ENCODE results near the gene ZNF778. TPM values are rescaled to one million over a fixed set of nuclear protein-coding genes. Genes with fewer than 3 reads are reported as not detected.

The ZNF778 gene
- total RNA-seq, 1 experiment from 2014 or later = 16.4 TPM

DNA sequence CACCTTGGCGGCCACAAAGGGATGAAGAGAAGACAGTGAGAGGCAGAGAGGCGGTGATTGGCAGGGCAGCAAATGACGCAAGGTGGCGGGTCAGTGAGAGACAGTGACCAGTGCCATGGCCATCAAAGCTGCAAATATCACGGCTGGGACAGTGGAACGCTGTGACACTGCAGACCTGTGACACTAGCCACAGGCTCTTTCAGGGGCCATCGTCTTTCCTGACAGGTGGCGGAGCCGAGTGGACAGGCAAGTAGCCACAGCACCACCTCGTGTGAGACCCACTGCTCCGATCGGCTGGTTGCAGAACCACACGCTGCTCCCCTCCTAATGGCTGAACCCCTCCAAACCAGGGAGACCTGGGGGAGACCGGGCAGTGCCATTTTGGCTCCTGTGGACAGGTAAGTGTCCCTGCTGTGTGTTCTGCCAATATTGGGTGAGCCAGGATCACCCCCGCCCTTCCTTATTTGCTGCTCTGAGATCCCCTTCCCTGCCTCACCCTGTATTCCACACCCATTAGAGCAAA, 7.9 kb upstream of the ZNF778 start:
- Histone ChIP-seq H3K9me3 (ENCODE audit: control insufficient read depth, low read depth, low read length) (no peaks in the 10 kb centered on the region), H3K79me1 (ENCODE audit: insufficient read depth, low read depth, low read length, poor library complexity, severe bottlenecking) (no peaks in the 10 kb centered on the region), H2BK20ac (ENCODE audit: low read depth, low read length, poor library complexity, severe bottlenecking) (no peak overlapping the region), H3K18ac (ENCODE audit: insufficient read length, low read depth, low read length) (no peak overlapping the region), H4K20me1 (ENCODE audit: control insufficient read depth, insufficient read depth, insufficient read length) (no peaks in the 10 kb centered on the region), H3K4ac (ENCODE audit: low read depth, low read length) (no peak overlapping the region), H3K23me2 (ENCODE audit: insufficient read length, low read depth, low read length, poor library complexity, severe bottlenecking) (no peaks in the 10 kb centered on the region), H2AK5ac (ENCODE audit: insufficient read length, low read length) (no peak overlapping the region), H4K91ac (ENCODE audit: insufficient read length, low read depth, low read length) (no peak overlapping the region), H3K79me2 (ENCODE audit: insufficient read depth, low read length) (no peaks in the 10 kb centered on the region), H2BK12ac (ENCODE audit: insufficient read length, low read depth, low read length) (no peak overlapping the region), H4K5ac (ENCODE audit: insufficient read length, low read depth, low read length) (no peak overlapping the region), H3K4me1 (ENCODE audit: insufficient read depth, low read length) (no peaks in the 10 kb centered on the region), H3K9ac (ENCODE audit: extremely low read depth, insufficient read length, low read length) (no peak overlapping the region), H2BK5ac (ENCODE audit: insufficient read length, low read length) (no peak overlapping the region), H3T11ph (ENCODE audit: low read length) (no peak overlapping the region), H3K56ac (ENCODE audit: insufficient read length, low read depth, low read length) (no peak overlapping the region), H3K27ac (ENCODE audit: insufficient read length, low read depth, low read length) (no peak overlapping the region), H2BK15ac (ENCODE audit: low read depth, low read length) (no peak overlapping the region), H3K27me3 (ENCODE audit: insufficient read depth, low read length) (no peaks in the 10 kb centered on the region), H2BK120ac (ENCODE audit: low read depth, low read length, poor library complexity, severe bottlenecking) (no peak overlapping the region), H3K14ac (ENCODE audit: insufficient read depth, low read length) (no peak overlapping the region), H3K23ac (ENCODE audit: insufficient read length, low read depth, low read length) (no peak overlapping the region), H2AFZ (ENCODE audit: low read length) (no peak overlapping the region), H3K4me2 (ENCODE audit: insufficient read depth, insufficient read length, low read length) (no peak overlapping the region), H4K8ac (replicated peaks; ENCODE audit: insufficient read length, low read depth, low read length) (no peak overlapping the region)
- TF ChIP-seq, protein P1, sequence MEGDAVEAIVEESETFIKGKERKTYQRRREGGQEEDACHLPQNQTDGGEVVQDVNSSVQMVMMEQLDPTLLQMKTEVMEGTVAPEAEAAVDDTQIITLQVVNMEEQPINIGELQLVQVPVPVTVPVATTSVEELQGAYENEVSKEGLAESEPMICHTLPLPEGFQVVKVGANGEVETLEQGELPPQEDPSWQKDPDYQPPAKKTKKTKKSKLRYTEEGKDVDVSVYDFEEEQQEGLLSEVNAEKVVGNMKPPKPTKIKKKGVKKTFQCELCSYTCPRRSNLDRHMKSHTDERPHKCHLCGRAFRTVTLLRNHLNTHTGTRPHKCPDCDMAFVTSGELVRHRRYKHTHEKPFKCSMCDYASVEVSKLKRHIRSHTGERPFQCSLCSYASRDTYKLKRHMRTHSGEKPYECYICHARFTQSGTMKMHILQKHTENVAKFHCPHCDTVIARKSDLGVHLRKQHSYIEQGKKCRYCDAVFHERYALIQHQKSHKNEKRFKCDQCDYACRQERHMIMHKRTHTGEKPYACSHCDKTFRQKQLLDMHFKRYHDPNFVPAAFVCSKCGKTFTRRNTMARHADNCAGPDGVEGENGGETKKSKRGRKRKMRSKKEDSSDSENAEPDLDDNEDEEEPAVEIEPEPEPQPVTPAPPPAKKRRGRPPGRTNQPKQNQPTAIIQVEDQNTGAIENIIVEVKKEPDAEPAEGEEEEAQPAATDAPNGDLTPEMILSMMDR (conservative IDR thresholded peaks at IDR 0.05) = no peak
- Mint-ChIP-seq H3K36me3 (ENCODE audit: insufficient read depth in 1 of 3, low read depth in 3 of 3) (no peaks in the 10 kb centered on the region), H3K27ac (no peak overlapping the region), H3K4me1 (no peaks in the 10 kb centered on the region), H3K4me3 (no peak overlapping the region), H3K27me3 (ENCODE audit: low read depth) (peaks cover 19% of the 10 kb centered on the region), H3K9me3 (no peaks in the 10 kb centered on the region)
- no CpG with 5 or more reads among the region's 15 CpGs for WGBS (ENCODE audit: extremely low coverage, insufficient read length, low lambda C conversion rate)
- DNase-seq = no peak
